Measurements from ENCODE around the gene DUSP14. TPM values are rescaled to one million over a fixed set of nuclear protein-coding genes. Genes with fewer than 3 reads are reported as not detected.
"Not testable (repeated sequence)": the region's sequence is repeated elsewhere in the genome, so short reads cannot be mapped to it uniquely, and the experiment has no call there.

Gene DUSP14, protein sequence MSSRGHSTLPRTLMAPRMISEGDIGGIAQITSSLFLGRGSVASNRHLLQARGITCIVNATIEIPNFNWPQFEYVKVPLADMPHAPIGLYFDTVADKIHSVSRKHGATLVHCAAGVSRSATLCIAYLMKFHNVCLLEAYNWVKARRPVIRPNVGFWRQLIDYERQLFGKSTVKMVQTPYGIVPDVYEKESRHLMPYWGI
- total RNA-seq, result 21.0 TPM

DNA sequence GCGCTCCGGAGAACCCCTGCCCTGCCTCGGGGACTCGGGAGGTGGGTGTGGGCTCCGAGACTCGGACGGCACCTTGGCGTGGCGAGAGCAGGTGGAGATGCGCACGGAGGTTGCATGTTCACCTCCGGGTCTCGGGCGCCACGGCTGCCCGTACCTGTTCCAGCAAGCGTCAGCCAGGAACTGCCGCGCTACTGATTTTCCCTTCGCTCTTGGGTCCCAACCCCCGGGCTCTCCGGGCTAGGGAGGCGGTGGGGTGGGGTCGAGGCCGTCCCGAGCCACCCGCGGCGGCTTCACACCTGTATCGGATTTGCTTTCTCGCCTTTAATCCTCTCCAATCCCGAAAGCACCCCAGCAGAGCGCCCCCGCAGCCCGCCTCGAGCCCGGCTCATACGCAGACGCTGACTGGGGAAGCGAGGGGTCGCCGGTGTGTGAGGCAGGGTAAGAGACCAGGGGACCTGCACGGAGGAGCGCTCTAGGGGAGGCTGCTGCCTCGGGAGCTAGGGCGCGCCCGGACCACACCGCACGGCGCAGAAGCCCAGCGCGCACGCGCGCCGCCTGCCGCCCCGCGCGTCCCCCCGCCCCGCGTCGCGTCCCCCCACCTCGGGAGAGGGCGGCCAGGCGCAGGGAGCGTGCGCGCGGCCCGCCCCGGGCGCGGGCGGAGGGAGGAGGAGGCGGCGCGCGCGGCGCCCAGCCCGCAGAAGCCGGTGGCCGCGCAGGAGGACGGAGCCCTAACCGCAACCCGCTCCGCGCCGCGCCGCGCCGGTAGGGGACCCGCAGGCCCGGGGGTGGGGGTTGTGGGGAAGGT is at the start of gene DUSP14:
TSS of gene DUSP14 (plus strand) at position 695 of the 805 bp plus-strand sequence. CDS start 22,382 bp downstream, outside the sequence.
- DNase-seq (ENCODE audit: low spot score) (peak; percentile 85), ATAC-seq (peak; percentile 86)
- intact Hi-C loops (cut with DNase I), result no loop called here

DNA sequence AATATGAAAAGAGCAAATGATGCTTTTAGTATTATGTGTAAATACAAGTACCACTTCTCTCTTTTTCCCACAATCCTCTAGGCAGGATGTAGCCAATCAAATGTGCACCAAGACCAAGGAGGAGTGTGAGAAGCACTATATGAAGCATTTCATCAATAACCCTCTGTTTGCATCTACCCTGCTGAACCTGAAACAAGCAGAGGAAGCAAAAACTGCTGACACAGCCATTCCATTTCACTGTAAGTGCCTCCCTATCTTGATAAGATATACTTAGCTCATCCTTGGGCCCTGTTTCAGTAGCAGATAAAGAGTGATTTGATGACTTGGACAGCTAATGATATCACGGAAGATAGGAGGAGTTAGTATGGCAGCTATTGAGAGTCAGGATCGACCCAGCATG is 49.3 kb upstream of the DUSP14 start:
- no peak for DNase-seq (ENCODE audit: low spot score)
- ATAC-seq, result no peak
- intact Hi-C loops (cut with DNase I), result no loop called here

DNA sequence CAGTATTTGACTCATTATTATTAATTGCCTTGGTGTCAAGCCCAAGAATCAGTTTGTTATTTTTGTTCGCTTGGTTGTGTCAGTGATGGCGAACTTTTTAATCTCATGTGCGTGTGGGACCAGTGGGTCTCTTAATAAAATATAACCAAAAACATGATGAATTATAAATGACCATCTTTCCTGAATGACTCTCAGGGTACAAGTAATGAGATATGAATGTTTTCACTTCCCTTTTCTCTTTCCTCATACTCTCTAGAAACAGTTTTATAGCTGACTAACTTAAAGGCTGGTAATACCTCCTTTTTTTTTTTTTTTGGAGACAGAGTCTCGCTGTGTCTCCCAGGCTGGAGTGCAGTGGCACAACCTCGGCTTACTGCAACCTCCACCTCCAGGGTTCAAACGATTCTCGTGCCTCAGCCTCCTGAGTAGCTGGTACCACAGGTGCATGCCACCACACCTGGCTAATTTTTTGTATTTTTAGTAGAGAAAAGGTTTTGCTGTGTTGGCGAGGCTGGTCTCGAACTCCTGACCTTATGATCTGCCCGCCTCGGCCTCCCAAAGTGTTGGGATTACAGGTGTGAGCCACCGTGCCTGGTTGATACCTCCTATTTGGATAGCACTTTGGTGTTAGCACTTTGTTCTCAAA is 48.2 kb upstream of the DUSP14 start:
- DNase-seq (ENCODE audit: low spot score); ATAC-seq; intact Hi-C loops (cut with DNase I): not testable (repeated sequence)

DNA sequence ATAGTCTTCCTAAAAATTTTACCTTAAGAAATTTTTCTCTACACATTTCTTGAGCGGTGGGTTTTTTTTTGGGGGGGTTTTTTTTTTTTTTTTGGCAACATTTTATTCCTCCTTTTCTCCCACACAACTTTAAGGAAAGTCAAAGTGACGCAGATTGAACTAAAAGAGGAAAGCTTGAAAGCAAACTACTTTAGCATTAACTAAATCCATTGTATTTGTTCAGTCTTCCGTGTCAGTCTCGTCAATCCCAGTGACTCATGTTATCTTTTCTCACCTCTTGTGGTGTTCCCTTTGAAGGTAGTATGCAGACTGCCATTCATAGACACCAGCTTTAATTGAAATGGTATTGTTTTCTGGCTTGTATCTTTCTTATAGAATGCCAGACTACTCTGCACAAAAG is 43.7 kb upstream of the DUSP14 start:
- intact Hi-C loops (cut with DNase I), result no loop called here
- DNase-seq (ENCODE audit: low spot score) (no peak), ATAC-seq (no peak)

DNA sequence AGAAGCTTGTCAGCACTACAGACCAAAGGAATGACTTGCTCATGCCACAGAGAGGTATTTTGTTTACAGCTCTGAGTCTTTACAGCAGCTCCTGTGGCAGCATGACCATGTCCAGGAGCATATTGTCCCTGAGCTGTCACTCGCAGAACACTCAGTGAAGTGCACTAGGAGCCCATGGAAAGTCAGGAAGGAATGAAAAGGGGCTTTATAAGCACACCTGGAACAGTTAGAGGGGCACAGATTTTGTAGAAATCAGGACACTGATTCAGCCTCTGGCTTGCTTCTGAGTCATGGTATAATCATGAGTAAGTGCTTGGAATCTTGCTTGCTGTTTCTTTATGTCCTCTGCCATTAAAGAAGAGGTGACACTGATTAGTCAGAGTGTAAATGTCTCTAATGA is 42.0 kb upstream of the DUSP14 start:
- no peak for DNase-seq (ENCODE audit: low spot score)
- intact Hi-C loops (cut with DNase I), result no loop called here
- ATAC-seq, result no peak

DNA sequence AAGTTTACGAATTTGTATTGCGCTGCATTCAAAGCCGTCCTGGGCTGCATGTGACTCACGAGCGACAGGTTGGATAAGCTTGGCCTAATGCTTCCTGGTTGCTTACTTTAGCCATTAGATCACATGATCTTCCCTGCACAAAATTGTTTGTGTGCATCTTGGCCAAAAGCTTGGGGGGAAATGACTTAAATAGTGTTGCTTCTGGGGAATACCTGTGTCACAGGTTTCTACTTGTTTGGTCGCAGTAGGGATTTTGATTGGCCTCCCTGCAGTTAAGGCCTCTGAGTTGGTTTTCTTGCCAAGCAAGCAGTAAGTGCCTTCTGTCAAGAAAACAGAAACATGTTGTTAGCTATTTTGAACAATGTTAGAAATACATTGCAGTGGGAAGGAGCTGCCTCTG is 39.6 kb upstream of the DUSP14 start:
- intact Hi-C loops (cut with DNase I), result no loop called here

DNA sequence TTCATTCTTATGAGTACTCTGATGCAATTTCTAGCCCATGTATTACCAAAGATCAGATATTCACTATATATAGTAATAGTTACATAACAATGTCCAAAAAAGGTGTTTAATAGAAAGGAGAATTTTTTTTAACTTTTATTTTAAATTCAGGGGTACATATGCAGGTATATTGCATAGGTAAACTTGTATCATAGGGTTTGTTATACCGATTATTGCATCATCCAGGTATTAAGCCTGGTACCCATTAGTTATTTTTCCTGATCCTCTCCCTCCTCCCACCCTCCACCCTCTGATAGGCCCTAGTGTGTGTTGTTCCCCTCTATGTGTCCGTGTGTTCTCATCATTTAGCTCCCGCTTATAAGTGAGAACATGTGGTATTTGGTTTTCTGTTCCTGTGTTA is 31.9 kb upstream of the DUSP14 start:
- intact Hi-C loops (cut with DNase I); ATAC-seq; DNase-seq (ENCODE audit: low spot score): not testable (repeated sequence)

More for the DNA sequence above, 39.6 kb upstream of the DUSP14 start:
- DNase-seq (ENCODE audit: low spot score), result no peak
- no peak for ATAC-seq

DNA sequence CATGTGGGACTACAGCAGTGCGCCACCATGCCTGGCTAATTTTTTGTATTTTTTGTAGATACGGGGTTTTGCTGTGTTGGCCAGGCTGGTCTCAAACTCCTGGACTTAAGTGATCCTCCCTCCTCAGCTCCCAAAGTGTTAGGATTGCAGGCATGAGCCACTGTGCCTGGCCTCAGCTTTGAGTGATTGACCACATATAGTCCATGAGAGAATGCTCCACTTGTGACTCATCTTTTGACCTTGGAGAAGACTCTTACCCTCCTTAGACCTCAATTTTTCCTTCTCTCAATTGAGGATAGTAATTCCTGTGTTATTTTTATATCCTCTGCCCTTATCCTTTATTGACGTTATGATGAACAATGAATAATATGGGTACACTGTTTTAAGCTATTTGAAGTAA is 30.9 kb upstream of the DUSP14 start:
- ATAC-seq, result no peak
- no peak for DNase-seq (ENCODE audit: low spot score)
- intact Hi-C loops (cut with DNase I), result no loop called here

DNA sequence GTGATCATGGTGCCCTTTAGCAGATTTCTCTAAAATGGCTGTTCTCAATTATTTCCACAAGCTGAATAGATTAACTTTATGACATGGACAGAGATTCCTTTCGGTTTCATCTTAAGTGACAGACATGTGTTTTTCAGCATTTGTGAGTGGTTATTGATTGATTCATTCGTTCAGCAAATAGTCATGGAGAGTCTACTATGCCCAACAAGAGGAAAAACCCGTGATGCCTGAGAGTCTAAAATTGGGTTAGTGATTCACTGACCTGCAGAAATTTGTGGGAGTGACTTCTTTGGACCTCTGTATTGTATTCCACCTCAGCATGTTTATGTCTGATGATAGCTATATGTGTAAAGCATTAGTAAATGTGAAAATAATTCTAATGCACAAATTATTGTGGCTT is 28.0 kb upstream of the DUSP14 start:
- DNase-seq (ENCODE audit: low spot score) (no peak), ATAC-seq (no peak)
- intact Hi-C loops (cut with DNase I), result no loop called here

DNA sequence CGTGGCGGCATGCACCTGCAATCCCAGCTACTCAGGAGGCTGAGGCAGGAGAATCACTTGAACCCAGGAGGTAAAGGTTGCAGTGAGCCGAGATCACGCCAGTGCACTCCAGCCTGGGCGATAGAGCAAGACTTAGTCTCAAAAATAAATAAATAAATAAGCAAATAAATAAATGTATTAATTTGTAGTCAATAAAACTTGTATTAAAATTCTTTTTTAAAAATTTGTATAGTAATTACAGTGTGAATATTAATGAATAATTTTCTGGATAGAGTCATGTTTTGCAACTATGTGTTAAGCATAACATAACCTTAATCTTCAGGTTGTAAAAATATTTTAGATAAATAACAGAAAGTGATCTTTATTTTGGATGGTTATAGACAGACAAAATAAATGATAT is 27.2 kb upstream of the DUSP14 start:
- intact Hi-C loops (cut with DNase I), result no loop called here
- no peak for ATAC-seq
- DNase-seq (ENCODE audit: low spot score), result no peak

DNA sequence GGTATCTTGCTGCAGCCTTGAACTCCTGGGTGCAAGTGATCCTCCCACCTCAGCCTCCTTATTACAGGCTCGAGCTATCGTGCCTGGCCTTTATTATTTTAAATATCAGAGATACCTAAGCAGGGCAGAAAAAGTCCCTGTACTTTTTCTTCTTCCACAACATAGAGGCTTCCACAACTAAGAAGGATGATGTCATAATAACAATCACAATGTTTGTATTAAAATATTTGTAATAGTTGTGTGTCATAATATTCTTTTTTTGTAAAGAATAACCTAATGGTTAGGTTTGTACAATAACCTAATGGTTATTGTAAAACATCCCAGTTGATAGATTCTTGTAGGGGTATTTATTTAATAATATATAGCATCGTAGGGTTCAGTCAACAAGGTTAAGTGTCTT is 26.7 kb upstream of the DUSP14 start:
- DNase-seq (ENCODE audit: low spot score) (no peak), ATAC-seq (no peak)
- intact Hi-C loops (cut with DNase I), result no loop called here

DNA sequence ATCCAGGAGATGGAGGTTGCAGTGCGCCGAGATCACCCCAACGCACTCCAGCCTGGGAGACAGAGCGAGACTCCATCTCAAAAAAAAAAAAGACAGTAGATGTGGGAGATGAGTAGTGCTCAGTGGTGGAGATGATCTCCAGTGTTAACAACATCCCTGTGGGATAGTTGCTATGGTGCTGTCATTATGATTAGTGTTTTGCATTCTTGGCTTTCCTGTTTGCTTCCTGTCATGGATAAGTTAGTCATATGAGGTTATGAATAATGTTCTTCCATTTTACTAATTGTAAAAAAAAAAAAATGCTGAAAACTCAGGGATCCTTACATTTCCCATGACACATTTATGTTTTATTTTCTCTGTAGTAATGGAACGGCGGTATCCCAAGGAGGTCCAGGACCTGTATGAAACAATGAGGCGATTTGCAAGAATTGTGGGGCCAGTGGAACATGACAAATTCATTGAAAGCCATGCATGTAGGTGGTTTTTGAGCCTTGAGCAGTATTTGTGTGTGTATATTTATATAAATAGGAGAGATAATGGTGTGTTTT is 24.5 kb upstream of the DUSP14 start:
- no peak for ATAC-seq
- intact Hi-C loops (cut with DNase I), result no loop called here
- no peak for DNase-seq (ENCODE audit: low spot score)

DNA sequence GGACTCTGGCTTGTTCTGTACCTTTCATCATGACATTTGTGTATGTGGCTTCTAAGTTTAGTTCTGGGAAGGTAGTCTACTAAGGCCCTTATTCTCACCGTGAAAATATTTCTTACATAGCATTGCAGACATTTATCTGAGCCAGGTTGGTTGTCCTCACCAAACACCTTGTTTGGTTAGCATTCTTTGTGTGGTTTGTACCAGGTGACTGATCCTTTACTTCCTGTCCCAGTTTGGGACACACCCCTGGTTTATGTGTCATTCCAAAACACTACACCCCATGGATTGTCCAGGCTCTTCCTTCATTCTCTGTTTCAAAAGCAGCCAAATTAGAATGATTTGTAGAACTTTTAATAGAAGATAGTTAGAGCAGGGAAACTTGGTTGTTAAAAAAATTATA is 23.2 kb upstream of the DUSP14 start:
- ATAC-seq (no peak), DNase-seq (ENCODE audit: low spot score) (no peak)
- intact Hi-C loops (cut with DNase I), result no loop called here

DNA sequence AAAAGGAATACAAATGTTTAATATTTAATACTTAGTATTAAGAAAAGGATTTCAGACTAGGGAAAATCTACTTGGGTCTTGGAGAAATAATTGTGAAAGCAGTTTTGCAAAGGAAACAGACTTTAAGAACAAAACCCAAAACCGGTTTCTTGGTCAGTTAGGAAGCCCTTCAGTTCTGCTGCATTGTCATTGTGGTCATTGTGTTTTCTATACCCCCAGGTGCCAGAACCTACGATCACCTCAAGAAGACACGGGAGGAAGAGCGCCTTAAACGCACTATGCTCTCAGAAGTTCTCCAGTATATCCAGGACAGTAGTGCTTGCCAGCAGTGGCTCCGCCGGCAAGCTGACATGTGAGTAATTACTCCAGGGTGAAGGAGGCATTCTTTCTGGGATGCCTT is 19.5 kb upstream of the DUSP14 start:
- ATAC-seq, result no peak
- no peak for DNase-seq (ENCODE audit: low spot score)
- intact Hi-C loops (cut with DNase I), result no loop called here

DNA sequence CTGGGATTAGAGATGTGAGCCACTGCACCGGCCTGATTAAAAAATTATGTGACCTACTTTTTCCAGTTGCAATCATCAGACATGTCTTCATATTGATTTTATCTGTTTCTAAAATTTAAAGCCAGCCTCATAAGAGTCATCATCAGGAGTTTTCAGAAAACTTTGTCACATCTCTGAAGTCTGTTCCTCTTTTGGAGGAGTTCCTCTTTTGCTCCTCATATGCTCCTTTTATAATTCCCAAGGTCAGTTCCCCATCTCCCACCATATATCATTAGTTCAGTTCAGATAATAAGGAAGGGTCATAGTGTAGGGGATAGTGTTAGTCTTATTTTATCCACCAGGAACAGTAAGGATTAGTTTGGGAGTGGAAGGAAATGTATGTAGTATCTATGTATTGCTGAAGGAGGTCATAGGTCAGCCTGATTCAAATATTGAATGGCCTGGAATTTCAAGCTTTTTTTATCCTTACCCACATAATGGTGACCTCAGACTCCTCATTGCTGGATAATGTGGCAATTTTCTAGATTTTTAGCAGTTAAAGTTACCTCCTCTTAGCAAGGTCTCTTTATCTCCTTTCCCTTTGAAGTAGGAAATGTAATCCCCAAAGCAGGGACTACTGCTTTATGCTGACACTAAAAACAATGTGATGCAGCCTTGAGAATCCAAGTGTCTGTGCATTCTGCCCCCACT is 13.8 kb upstream of the DUSP14 start:
- no peak for DNase-seq (ENCODE audit: low spot score)
- intact Hi-C loops (cut with DNase I), result no loop called here
- ATAC-seq, result no peak

DNA sequence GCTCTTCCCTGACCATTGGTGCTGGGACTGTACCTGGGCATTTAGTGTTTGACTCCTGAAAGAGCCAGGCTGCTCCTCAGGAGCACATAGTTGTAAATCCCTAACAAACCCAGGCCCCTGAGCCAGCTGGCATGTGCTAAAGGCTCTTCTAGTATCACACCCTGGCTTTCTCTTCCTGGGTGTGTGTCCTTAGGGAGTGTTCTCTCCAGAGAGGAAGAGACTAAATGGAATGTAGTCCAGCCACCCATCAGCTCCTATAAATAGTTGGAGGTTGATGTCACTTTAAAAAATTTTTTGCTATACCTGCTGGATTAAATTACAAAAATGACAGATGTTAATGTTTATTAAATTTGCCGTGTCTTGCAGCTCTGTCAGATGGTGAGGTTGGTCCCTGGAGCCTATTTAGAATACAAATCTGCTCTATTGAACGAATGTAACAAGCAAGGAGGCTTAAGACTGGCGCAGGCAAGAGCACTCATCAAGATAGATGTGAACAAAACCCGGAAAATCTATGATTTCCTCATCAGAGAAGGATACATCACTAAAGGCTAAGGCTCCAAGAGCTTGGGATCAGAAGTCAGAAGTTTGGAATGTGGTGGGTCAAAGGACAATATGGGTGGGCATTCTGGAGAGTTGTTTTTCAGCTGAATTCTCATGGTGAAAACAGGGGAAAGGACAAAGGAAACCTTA is 13.1 kb upstream of the DUSP14 start:
- intact Hi-C loops (cut with DNase I), result no loop called here
- no peak for DNase-seq (ENCODE audit: low spot score)
- ATAC-seq, result no peak

DNA sequence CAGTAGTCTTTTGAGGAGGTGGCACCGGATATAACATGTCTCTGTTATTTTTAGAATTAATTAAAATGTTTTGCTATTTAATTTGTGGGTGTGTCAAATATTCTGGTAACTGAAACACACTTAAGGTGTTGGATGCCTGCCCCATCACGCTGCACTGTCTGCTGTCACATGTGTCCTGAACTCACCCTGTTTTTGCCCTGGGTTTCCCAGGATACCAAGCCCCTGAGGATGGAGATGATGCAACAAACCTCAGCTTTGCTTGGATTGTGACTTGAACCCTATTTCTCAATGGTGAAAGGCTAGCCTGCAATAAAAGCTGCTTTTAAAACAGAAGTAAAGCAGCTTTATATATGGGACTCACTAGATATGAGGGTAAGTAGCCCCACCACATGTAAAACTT is 11.5 kb upstream of the DUSP14 start:
- intact Hi-C loops (cut with DNase I), result no loop called here
- ATAC-seq, result peak; percentile 96
- DNase-seq (ENCODE audit: low spot score), result no peak

DNA sequence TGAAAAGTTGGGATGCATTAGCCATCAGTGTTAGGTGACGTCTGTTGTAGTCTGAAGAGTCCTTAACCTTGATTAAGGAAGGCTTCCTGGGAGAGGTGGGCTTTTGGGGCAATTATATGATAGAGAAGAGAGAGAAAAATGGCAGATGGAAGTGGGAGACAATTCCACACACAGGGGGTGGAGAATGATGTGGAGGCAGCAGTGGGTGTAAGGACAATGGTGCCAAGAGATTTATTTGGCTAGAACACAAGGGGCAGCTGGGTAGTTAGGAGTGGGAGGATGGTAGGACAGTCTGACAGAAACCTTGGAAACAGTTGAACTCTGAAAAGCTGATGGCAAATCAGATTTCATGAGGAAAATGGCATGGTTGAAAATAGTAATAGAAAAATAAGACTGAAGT is 10.7 kb upstream of the DUSP14 start:
- intact Hi-C loops (cut with DNase I), result no loop called here
- ATAC-seq, result no peak

DNA sequence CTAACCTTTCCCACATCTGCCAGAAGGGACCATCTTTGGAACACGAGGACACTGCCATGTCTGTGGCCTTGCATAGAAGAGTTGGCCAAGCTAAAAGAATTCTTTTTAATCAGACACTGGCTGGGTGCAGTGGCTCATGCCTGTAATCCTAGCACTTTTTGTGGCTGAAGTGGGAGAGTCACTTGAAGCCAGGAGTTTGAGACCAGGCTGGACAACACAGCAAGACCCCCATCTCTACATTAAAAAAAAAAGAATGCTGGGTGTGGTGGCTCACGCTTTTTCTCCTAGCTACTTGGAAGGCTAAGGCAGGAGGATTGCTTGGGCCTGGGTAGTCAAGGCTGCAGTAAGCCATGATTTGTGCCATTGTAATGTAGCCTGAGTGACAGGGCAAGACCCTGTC is 9.3 kb upstream of the DUSP14 start:
- ATAC-seq, result no peak
- DNase-seq (ENCODE audit: low spot score), result no peak
- intact Hi-C loops (cut with DNase I), result no loop called here

More for the DNA sequence above, 10.7 kb upstream of the DUSP14 start:
- DNase-seq (ENCODE audit: low spot score), result no peak

Measured in sciatic nerve (tissue), 2 donors.